GM12801 (cell line): ENCODE measurements around the gene LGI4.

ENCODE experiments used
- TF ChIP-seq, protein P1 (sequence below): IDR thresholded peaks from one replicate; pipeline ENCODE4 v1.5.1; 2011; ENCODE audit warnings: control low read depth; ENCODE audit not compliant: insufficient read length; ENCODE audit errors: extremely low read depth

Gene LGI4

DNA sequence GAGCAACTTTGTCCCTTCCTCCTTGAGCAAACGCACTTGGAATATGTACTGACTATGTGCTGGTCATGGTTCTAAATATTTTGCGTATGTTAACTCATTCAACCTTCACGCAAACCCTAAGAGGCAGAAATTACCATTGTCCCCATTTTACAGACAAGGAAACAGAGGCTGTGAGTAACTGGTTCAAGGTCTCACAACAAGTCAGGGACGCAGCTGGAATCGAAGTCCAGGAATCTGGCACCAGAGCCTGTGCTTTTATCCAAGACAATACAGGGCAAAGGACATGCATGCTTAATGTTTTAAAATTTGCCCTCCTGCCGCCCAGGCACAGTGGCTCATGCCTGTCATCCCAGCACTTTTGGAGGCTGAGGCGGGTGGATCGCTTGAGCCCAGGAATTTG is 24.7 kb upstream of the LGI4 start:
- TF ChIP-seq, protein P1, sequence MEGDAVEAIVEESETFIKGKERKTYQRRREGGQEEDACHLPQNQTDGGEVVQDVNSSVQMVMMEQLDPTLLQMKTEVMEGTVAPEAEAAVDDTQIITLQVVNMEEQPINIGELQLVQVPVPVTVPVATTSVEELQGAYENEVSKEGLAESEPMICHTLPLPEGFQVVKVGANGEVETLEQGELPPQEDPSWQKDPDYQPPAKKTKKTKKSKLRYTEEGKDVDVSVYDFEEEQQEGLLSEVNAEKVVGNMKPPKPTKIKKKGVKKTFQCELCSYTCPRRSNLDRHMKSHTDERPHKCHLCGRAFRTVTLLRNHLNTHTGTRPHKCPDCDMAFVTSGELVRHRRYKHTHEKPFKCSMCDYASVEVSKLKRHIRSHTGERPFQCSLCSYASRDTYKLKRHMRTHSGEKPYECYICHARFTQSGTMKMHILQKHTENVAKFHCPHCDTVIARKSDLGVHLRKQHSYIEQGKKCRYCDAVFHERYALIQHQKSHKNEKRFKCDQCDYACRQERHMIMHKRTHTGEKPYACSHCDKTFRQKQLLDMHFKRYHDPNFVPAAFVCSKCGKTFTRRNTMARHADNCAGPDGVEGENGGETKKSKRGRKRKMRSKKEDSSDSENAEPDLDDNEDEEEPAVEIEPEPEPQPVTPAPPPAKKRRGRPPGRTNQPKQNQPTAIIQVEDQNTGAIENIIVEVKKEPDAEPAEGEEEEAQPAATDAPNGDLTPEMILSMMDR, result no peak

DNA sequence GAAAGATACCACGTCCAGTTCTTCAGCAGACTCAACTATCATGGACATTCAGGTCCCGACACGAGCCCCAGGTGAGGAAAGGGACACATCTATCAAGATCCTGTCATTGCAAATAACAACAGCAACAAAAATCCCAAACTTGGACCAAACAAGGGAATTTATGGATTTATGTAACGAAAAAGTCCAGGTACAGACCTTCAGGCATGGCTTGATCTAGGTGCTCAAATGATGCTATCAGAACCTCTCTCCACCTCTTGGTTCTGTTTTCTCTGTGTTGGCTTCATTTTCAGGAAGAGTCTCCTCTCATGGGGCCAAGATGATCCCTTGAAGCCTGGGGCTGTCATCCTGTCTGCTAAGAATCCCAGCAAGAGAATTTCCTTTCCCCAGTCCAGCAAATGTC is 22.6 kb upstream of the LGI4 start:
- TF ChIP-seq, protein P1, result no peak

- TF ChIP-seq, protein P1, result no peak
These were observed 21.8 kb upstream of the LGI4 start for GRCh38 chr19:35156673-35157014.

GRCh38 chr19:35155981-35156672 is 21.3 kb upstream of the LGI4 start:
- TF ChIP-seq, protein P1, result no peak

- TF ChIP-seq, protein P1, result no peak
These were observed 20.6 kb upstream of the LGI4 start for GRCh38 chr19:35155441-35155840.

- TF ChIP-seq, protein P1, result no peak
These were observed 19.9 kb upstream of the LGI4 start, which contains the start of gene FXYD5 for GRCh38 chr19:35154525-35155406. Gene FXYD5 (plus strand): TSS chr19:35154735. CDS start chr19:35155551, 816 bp downstream.

DNA sequence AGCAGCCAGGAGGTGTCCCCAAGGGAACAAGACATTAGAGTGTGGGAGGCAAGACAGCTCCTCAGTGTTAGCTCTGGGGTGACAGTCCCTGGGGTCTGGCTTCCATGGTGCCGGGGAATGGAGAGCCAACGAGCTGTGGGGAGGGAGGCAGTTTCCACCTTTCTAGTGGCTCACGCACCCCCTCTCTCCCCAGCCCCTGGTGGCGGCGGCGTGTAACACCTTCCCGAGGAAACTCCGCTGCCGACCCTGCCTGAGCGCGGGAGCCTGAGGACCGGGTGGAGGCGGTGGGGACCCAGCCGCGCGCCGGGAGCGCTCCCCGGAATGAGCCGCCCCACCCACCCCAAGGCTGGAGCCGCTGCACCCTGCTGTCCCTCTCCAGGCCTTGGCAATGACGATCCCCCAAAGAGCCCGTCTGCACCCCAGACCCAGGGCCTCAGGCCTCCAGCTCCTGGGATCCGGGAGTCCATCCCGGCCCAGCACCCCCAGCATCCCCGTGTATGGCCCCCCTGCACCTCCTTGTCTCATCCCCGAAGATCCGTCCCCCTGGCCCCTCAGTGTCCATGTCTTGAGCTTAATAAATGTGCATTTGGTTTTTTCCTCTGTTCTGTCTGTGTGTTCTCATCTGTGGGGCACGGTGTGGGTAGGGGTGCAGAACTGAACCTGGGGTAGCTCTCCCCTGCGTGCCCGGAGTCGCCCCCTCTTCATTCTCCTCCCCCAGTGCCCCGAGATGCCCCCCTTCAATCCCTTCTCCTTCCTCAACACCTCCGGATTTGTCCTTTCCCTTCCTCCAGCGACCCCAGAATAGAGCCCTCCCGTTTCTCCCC is 19.1 kb upstream of the LGI4 start:
- TF ChIP-seq, protein P1, result no peak
